HepG2 (cell line): ENCODE measurements around the gene POFUT1. TPM values are rescaled to one million over a fixed set of nuclear protein-coding genes. Genes with fewer than 3 reads are reported as not detected.

Source experiments
- CERS6 ChIP-seq: sonication (generic); formaldehyde crosslinking; IDR thresholded peaks from 2 replicates; pipeline ENCODE4 v1.5.0; 2020; ENCODE audit warnings: missing genetic modification reagents
- CHD4 ChIP-seq: fragments of 200-600 bp; sonication (generic); IDR thresholded peaks from 2 replicates; pipeline ENCODE4 v1.7.0; 2017; ENCODE audit warnings: mild to moderate bottlenecking, low read length, borderline replicate concordance
- GTF3A ChIP-seq: sonication (generic); formaldehyde crosslinking; conservative IDR thresholded peaks from 2 replicates; pipeline ENCODE4 v1.4.0; 2020; ENCODE audit warnings: mild to moderate bottlenecking, missing genetic modification reagents
- IKZF5 ChIP-seq: IDR thresholded peaks from 2 replicates; pipeline ENCODE4 v1.6.1; 2018; ENCODE audit warnings: missing genetic modification reagents, mild to moderate bottlenecking, missing compliant biosample characterization
- MYPOP ChIP-seq: sonication (generic); formaldehyde crosslinking; IDR thresholded peaks from 2 replicates; pipeline ENCODE4 v1.8.1; 2023; ENCODE audit warnings: mild to moderate bottlenecking, moderate library complexity, missing genetic modification reagents
- NR2F6 ChIP-seq, 2 experiments: IDR thresholded peaks; 2 replicates each; pipeline ENCODE4 v1.6.1; 2016; ENCODE audit warnings: antibody characterized with exemption in 1 of 2, mild to moderate bottlenecking in 1 of 2
- TOPORS ChIP-seq: sonication (generic); formaldehyde crosslinking; IDR thresholded peaks from 2 replicates; pipeline ENCODE4 v1.8.0; 2023; ENCODE audit warnings: mild to moderate bottlenecking, missing genetic modification reagents
- ZMAT3 ChIP-seq: sonication (generic); formaldehyde crosslinking; conservative IDR thresholded peaks from 2 replicates; pipeline ENCODE4 v1.7.0; 2021; ENCODE audit warnings: missing genetic modification reagents
- ZNF333 ChIP-seq: sonication (generic); formaldehyde crosslinking; IDR thresholded peaks from 2 replicates; pipeline ENCODE4 v1.4.0; 2020; ENCODE audit warnings: mild to moderate bottlenecking, missing genetic modification reagents, borderline replicate concordance
- ZNF354B ChIP-seq: sonication (generic); formaldehyde crosslinking; IDR thresholded peaks from 2 replicates; pipeline ENCODE4 v1.8.0; 2022; ENCODE audit warnings: mild to moderate bottlenecking, missing genetic modification reagents
- ZNF382 ChIP-seq: sonication (generic); formaldehyde crosslinking; IDR thresholded peaks from 2 replicates; pipeline ENCODE4 v1.5.0; 2020; ENCODE audit warnings: missing genetic modification reagents, mild to moderate bottlenecking, borderline replicate concordance
- ZNF451 ChIP-seq: sonication (generic); formaldehyde crosslinking; IDR thresholded peaks from 2 replicates; pipeline ENCODE4 v1.5.0; 2020; ENCODE audit warnings: mild to moderate bottlenecking, missing genetic modification reagents
- polyA plus RNA-seq, 8 experiments: library from polyadenylated mRNA; depleted of rRNA in 3 of 8; stranded (reverse) in 7 of 8; unstranded in 1 of 8; fragments of >200 nt; fragmentation: Illumina TruSeq in 4 of 8; extraction: Trizol in 4 of 8; gene quantifications; 2 replicates each; pipeline versions ENCODE4 v1.2.1 to v1.2.3, GENCODE V29; 2011 to 2016; ENCODE audit warnings: low read depth in 4 of 8, missing spikeins in 1 of 8, mixed read lengths in 1 of 8; ENCODE audit not compliant: insufficient read depth in 1 of 8
- total RNA-seq, 5 experiments: library from RNA; depleted of rRNA; stranded (reverse); fragments of >200 nt; fragmentation: Illumina TruSeq; extraction: Trizol; gene quantifications; 2 replicates each; pipeline ENCODE4 v1.2.3, GENCODE V29; 2016; ENCODE audit warnings: low read depth in 1 of 5
- TF ChIP-seq, protein P1 (sequence below): sonication (generic); formaldehyde crosslinking; IDR thresholded peaks from 2 replicates; pipeline ENCODE4 v1.5.0; 2020; ENCODE audit warnings: mild to moderate bottlenecking, missing genetic modification reagents
- TF ChIP-seq, protein P2 (sequence below): sonication (generic); formaldehyde crosslinking; IDR thresholded peaks from 2 replicates; pipeline ENCODE4; 2020; ENCODE audit warnings: missing genetic modification reagents, mild to moderate bottlenecking, borderline replicate concordance
- TF ChIP-seq, protein P3 (sequence below): sonication (generic); formaldehyde crosslinking; IDR thresholded peaks from 2 replicates; pipeline ENCODE4 v1.4.0; 2020; ENCODE audit warnings: missing genetic modification reagents, borderline replicate concordance

Gene POFUT1
- total and polyA plus RNA-seq, 2 of the 13 experiments (the other 11 are each of a cell fraction or from before 2014, with no cell fraction given): 35.5 to 58.3 TPM

GRCh38 chr20:32277361-32278198, 69.9 kb downstream of the POFUT1 start, which contains the start of gene KIF3B (continued):
- TF ChIP-seq IKZF5: peak; percentile 88; the same call in 1 of the 2 replicates
- TF ChIP-seq, protein P1, sequence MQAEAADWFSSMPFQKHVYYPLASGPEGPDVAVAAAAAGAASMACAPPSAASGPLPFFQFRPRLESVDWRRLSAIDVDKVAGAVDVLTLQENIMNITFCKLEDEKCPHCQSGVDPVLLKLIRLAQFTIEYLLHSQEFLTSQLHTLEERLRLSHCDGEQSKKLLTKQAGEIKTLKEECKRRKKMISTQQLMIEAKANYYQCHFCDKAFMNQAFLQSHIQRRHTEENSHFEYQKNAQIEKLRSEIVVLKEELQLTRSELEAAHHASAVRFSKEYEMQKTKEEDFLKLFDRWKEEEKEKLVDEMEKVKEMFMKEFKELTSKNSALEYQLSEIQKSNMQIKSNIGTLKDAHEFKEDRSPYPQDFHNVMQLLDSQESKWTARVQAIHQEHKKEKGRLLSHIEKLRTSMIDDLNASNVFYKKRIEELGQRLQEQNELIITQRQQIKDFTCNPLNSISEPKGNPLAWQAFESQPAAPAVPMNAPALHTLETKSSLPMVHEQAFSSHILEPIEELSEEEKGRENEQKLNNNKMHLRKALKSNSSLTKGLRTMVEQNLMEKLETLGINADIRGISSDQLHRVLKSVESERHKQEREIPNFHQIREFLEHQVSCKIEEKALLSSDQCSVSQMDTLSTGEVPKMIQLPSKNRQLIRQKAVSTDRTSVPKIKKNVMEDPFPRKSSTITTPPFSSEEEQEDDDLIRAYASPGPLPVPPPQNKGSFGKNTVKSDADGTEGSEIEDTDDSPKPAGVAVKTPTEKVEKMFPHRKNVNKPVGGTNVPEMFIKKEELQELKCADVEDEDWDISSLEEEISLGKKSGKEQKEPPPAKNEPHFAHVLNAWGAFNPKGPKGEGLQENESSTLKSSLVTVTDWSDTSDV (CRISPR knock-in tag): no peak
- TF ChIP-seq CHD4: peak; percentile 76; the same call in 1 of the 2 replicates
- no peak for TF ChIP-seq GTF3A (CRISPR knock-in tag)
- TF ChIP-seq ZNF451: 0 out of 2 replicates have a peak, but pooled peaks have one; percentile 22
- no peak for TF ChIP-seq NR2F6 (IDR thresholded peaks at IDR 0.05)
- TF ChIP-seq NR2F6 (CRISPR knock-in tag; IDR thresholded peaks at IDR 0.05): peak; percentile 50; the same call in 1 of the 2 replicates
- TF ChIP-seq MYPOP (CRISPR knock-in tag): no peak
- TF ChIP-seq, protein P2, sequence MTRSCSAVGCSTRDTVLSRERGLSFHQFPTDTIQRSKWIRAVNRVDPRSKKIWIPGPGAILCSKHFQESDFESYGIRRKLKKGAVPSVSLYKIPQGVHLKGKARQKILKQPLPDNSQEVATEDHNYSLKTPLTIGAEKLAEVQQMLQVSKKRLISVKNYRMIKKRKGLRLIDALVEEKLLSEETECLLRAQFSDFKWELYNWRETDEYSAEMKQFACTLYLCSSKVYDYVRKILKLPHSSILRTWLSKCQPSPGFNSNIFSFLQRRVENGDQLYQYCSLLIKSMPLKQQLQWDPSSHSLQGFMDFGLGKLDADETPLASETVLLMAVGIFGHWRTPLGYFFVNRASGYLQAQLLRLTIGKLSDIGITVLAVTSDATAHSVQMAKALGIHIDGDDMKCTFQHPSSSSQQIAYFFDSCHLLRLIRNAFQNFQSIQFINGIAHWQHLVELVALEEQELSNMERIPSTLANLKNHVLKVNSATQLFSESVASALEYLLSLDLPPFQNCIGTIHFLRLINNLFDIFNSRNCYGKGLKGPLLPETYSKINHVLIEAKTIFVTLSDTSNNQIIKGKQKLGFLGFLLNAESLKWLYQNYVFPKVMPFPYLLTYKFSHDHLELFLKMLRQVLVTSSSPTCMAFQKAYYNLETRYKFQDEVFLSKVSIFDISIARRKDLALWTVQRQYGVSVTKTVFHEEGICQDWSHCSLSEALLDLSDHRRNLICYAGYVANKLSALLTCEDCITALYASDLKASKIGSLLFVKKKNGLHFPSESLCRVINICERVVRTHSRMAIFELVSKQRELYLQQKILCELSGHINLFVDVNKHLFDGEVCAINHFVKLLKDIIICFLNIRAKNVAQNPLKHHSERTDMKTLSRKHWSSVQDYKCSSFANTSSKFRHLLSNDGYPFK (CRISPR knock-in tag): peak; percentile 88; the same call in 1 of the 2 replicates
- TF ChIP-seq, protein P3, sequence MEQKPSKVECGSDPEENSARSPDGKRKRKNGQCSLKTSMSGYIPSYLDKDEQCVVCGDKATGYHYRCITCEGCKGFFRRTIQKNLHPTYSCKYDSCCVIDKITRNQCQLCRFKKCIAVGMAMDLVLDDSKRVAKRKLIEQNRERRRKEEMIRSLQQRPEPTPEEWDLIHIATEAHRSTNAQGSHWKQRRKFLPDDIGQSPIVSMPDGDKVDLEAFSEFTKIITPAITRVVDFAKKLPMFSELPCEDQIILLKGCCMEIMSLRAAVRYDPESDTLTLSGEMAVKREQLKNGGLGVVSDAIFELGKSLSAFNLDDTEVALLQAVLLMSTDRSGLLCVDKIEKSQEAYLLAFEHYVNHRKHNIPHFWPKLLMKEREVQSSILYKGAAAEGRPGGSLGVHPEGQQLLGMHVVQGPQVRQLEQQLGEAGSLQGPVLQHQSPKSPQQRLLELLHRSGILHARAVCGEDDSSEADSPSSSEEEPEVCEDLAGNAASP (CRISPR knock-in tag): peak; percentile 78
- TF ChIP-seq ZMAT3: no peak
- peak; percentile 46; the same call in 1 of the 2 replicates for TF ChIP-seq ZNF354B (CRISPR knock-in tag)
- TF ChIP-seq ZNF382 (CRISPR knock-in tag): no peak
- TF ChIP-seq TOPORS: peak; percentile 97
- peak; percentile 28; the same call in 1 of the 2 replicates for TF ChIP-seq ZNF333 (CRISPR knock-in tag)
- no peak for TF ChIP-seq CERS6 (CRISPR knock-in tag)
